ENCODE results near the gene RCL1. TPM values are rescaled to one million over a fixed set of nuclear protein-coding genes. Genes with fewer than 3 reads are reported as not detected.
A peak's percentile ranks its signal among the peaks of the same experiment; 100 is the strongest.
"Not testable (repeated sequence)": the region's sequence is repeated elsewhere in the genome, so short reads cannot be mapped to it uniquely, and the experiment has no call there.

RCL1 gene
- polyA plus RNA-seq, 6 donors from 2014 or later = 27.1 to 34.3 (median 29.8) TPM

DNA sequence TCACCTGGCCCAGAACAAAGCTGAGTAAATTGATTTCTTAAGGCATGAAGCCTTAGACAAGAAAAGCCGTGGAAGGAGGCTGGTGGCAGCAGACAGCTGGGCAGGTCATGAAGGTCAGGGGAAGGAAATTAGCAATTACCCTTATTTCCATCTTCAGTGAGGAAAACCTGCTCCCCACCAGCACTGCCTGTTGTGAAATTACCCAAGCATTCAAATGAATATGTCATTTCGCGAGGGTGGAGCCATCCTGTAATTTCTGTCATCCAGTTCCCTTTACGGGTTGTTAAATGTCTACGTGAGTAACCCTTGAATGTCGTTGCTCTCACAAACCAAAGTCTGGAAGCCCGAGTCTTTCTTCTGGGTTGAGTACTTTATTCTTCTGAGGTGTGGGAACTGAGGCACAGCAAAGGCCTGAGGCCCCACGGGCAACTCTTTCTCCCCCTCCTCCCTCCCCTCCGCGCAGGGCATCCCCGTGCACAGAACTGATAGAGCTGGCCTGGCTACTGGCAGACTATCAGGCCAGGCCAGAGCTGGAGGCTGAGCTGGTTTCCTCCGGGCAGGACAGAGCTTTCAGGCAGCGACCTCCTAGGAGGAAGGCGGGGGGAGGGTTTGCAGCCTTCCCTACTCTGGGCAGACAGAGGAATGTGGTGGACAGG, 29.7 kb upstream of the RCL1 start:
- H3K9me3 Mint-ChIP-seq = no peaks in the 10 kb centered on the region
- no peaks in the 10 kb centered on the region for H3K36me3 Mint-ChIP-seq
- peaks cover 19 to 27% (median 25%) of the 10 kb centered on the region in 3 donors for H3K4me1 Mint-ChIP-seq
- H3K27ac Mint-ChIP-seq = peak overlapping the region in 5 of 6 donors; percentile 0 to 84 (median 16)
- peak overlapping the region; percentile 76 to 88 (median 82) for H3K4me3 Mint-ChIP-seq
- DNase-seq = no peak
- peaks cover 0 to 4% (median 0%) of the 10 kb centered on the region in 3 donors for H3K27me3 Mint-ChIP-seq
- ATAC-seq (ENCODE audit: low read depth in 2 of 2) = peak; percentile 48 to 52

DNA sequence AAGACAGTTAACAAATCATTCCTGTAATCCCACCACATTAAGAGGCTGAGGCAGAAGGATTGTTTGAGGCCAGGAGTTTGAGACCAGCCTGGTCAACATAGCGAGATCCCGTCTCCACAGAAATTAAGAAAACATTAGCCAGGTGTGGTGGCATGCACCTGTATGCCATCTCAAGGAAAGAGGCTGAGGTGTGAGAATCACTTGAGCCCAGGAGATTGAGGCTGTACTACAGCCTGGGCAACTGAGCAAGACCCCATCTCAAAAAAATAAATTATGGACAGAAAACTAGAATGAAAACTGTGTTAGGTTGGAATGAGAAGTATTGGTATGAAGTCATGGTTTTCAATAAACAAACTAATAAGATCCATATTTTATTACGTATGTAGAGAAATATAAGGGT, 28.7 kb upstream of the RCL1 start:
- Mint-ChIP-seq H3K4me1 (peaks cover 19 to 27% (median 25%) of the 10 kb centered on the region in 3 donors), H3K27ac (no peak overlapping the region), H3K27me3 (peaks cover 0 to 4% (median 0%) of the 10 kb centered on the region in 3 donors), H3K36me3 (no peaks in the 10 kb centered on the region), H3K4me3 (peak overlapping the region in 1 of 8 donors; percentile 29), H3K9me3 (no peaks in the 10 kb centered on the region)
- DNase-seq (no peak), ATAC-seq (ENCODE audit: low read depth in 2 of 2) (no peak)

- Mint-ChIP-seq H3K4me1 (peaks cover under 1 to 2% (median 1%) of the 10 kb centered on the region in 3 donors), H3K27me3 (peaks cover 0 to 7% (median 3%) of the 10 kb centered on the region in 3 donors), H3K36me3 (no peaks in the 10 kb centered on the region), H3K4me3 (no peak overlapping the region), H3K9me3 (peaks cover 0 to 3% (median 0%) of the 10 kb centered on the region in 7 donors), H3K27ac (no peak overlapping the region)
- DNase-seq (no peak), ATAC-seq (ENCODE audit: low read depth in 2 of 2) (no peak)
Observed at GRCh38 chr9:4768681-4769080, 24.1 kb upstream of the RCL1 start.

DNA sequence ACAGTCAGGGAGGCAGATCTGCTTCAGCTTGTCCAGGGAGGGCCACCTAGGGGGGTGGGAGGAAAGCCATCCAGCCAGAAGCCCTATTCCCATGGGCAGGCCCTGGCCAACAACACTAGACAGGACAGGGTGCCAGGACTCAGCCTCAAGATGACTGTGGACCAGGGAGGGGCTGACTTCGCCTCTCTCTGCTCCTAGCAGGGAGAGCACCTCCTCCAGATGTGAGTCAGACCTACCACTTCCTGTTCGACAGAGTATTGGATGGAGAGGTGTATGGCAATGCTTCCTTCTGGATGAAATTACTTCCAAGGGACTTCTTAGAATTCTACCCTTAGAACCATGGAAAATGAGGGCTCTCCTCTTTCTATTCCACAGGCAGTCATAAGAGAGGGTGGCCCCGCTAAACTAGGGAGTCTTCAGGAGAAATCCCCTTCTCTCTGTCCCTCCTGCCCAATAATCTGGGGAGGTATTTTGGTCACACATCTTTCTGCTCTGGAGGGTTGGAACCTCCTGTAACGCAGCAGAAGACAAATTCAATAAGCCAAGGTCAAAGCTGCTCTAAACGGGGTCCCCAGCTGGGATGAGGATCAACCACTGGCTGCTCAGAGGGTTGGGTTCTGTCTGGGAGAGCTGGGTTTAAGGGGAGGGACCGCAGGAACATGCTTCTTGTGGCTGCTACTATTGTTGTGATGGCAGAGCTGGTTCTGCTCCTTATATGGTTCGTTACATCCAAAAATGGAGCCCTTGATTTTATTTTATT, 23.2 kb upstream of the RCL1 start:
- ATAC-seq (ENCODE audit: low read depth in 2 of 2) (no peak), DNase-seq (no peak)
- H3K27me3 Mint-ChIP-seq = peaks cover 0 to 9% (median 7%) of the 10 kb centered on the region in 3 donors
- H3K36me3 Mint-ChIP-seq = no peaks in the 10 kb centered on the region
- peaks cover 0 to 3% (median 0%) of the 10 kb centered on the region in 7 donors for H3K9me3 Mint-ChIP-seq
- H3K27ac Mint-ChIP-seq = no peak overlapping the region
- no peaks in the 10 kb centered on the region for H3K4me1 Mint-ChIP-seq
- H3K4me3 Mint-ChIP-seq = no peak overlapping the region

- no peak for ATAC-seq (ENCODE audit: low read depth in 2 of 2)
- no peak overlapping the region for H3K27ac Mint-ChIP-seq
- H3K4me1 Mint-ChIP-seq = no peaks in the 10 kb centered on the region
Observed at GRCh38 chr9:4771788-4772187, 21.0 kb upstream of the RCL1 start.

DNA sequence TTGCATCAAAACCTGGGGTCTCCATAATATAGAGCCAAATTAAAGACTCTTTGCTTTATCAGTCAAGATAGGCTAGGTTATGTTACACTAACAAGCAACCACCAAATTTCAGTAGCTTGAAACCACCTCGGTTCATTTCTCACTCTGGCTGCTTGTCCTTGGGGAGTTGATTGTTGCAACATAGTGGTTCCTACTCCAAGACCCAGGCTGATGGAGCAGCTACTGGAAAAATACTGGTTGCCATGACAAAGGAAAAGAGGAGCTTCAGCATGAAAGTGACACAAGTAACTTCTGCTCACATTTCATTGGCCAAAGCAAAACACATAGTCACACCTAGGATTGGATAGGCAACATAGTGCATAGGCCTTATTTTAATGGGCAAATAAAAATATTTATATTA, 18.5 kb upstream of the RCL1 start:
- Mint-ChIP-seq H3K4me3 (no peak overlapping the region), H3K27ac (no peak overlapping the region), H3K4me1 (no peaks in the 10 kb centered on the region), H3K9me3 (peaks cover 0 to 3% (median 0%) of the 10 kb centered on the region in 7 donors), H3K27me3 (peaks cover 0 to 9% (median 7%) of the 10 kb centered on the region in 3 donors), H3K36me3 (no peaks in the 10 kb centered on the region)
- DNase-seq (no peak), ATAC-seq (ENCODE audit: low read depth in 2 of 2) (no peak)

More at GRCh38 chr9:4771788-4772187, 21.0 kb upstream of the RCL1 start:
- peaks cover 0 to 9% (median 7%) of the 10 kb centered on the region in 3 donors for H3K27me3 Mint-ChIP-seq
- DNase-seq = no peak
- no peaks in the 10 kb centered on the region for H3K36me3 Mint-ChIP-seq
- H3K4me3 Mint-ChIP-seq = no peak overlapping the region
- H3K9me3 Mint-ChIP-seq = peaks cover 0 to 3% (median 0%) of the 10 kb centered on the region in 7 donors

GRCh38 chr9:4774958-4775357, 17.8 kb upstream of the RCL1 start:
- H3K27me3 Mint-ChIP-seq; ATAC-seq (ENCODE audit: low read depth in 2 of 2); H3K4me3 Mint-ChIP-seq; H3K36me3 Mint-ChIP-seq; DNase-seq; H3K4me1 Mint-ChIP-seq; H3K9me3 Mint-ChIP-seq; H3K27ac Mint-ChIP-seq: not testable (repeated sequence)

DNA sequence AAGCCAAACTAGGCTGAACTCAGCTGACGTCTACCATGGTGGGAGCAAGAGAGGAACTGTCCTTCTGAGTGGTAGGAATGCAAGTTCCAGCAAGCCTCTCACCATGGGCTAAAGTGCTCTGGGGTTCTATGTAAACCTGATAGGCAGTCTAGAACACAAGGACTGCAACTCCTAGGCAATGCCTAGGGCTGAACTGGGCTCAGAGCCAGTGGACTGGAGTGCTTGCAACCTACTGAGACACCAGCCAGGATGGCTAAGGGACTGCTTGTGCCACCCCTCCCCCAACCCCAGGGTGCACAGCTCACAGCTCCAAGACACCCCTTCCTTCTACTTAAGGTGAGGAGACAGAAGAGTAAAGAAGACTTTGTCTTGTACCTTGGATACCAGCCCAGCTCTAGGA, 12.1 kb upstream of the RCL1 start:
- Mint-ChIP-seq H3K4me1 (no peaks in the 10 kb centered on the region), H3K9me3 (no peaks in the 10 kb centered on the region), H3K36me3 (peaks cover 0 to 3% of the 10 kb centered on the region in 2 donors), H3K27ac (no peak overlapping the region), H3K4me3 (no peak overlapping the region), H3K27me3 (peaks cover 14 to 43% (median 29%) of the 10 kb centered on the region in 3 donors)
- ATAC-seq (ENCODE audit: low read depth in 2 of 2) (no peak), DNase-seq (no peak)

GRCh38 chr9:4781408-4781807, 11.3 kb upstream of the RCL1 start:
- DNase-seq = no peak
- H3K36me3 Mint-ChIP-seq = peaks cover 0 to 3% of the 10 kb centered on the region in 2 donors
- no peaks in the 10 kb centered on the region for H3K9me3 Mint-ChIP-seq
- H3K27ac Mint-ChIP-seq = no peak overlapping the region
- no peak overlapping the region for H3K4me3 Mint-ChIP-seq
- ATAC-seq (ENCODE audit: low read depth in 2 of 2) = no peak
- H3K4me1 Mint-ChIP-seq = no peaks in the 10 kb centered on the region
- peaks cover 14 to 43% (median 29%) of the 10 kb centered on the region in 3 donors for H3K27me3 Mint-ChIP-seq

- not testable (repeated sequence) for H3K9me3 Mint-ChIP-seq
Observed at GRCh38 chr9:4783191-4783590, 9.6 kb upstream of the RCL1 start.

DNA sequence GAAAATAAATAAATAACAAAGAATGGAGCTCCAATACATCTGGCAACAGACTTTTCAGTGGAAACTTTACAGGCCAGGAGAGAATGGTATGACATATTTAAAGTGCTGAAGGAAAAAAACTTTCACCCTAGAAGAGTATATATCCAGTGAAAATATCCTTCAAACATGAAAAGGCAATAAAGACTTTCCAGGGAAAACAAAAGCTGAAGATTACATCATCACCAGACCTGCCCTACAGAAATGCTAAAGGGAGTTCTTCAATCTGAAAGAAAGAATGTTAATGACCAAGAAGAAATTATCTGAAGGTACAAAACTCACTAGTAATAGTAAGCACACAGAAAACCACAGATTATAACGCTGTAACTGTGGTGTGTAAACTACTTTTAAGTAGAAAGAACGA, 8.3 kb upstream of the RCL1 start:
- Mint-ChIP-seq H3K4me1 (no peaks in the 10 kb centered on the region), H3K9me3 (no peaks in the 10 kb centered on the region), H3K27me3 (peaks cover 14 to 56% (median 50%) of the 10 kb centered on the region in 3 donors), H3K36me3 (peaks cover 0 to 2% of the 10 kb centered on the region in 2 donors), H3K27ac (no peak overlapping the region), H3K4me3 (no peak overlapping the region)
- no peak for DNase-seq
- no peak for ATAC-seq (ENCODE audit: low read depth in 2 of 2)

More at GRCh38 chr9:4783191-4783590, 9.6 kb upstream of the RCL1 start:
- not testable (repeated sequence) for H3K4me1 Mint-ChIP-seq; DNase-seq; ATAC-seq (ENCODE audit: low read depth in 2 of 2); H3K27ac Mint-ChIP-seq; H3K36me3 Mint-ChIP-seq; H3K4me3 Mint-ChIP-seq
- peaks cover 14 to 56% (median 44%) of the 10 kb centered on the region in 3 donors for H3K27me3 Mint-ChIP-seq

- ATAC-seq (ENCODE audit: low read depth in 2 of 2) (no peak), DNase-seq (no peak)
- no peaks in the 10 kb centered on the region for H3K36me3 Mint-ChIP-seq
- no peaks in the 10 kb centered on the region for H3K9me3 Mint-ChIP-seq
- no peak overlapping the region for H3K4me3 Mint-ChIP-seq
- peaks cover 14 to 46% (median 44%) of the 10 kb centered on the region in 3 donors for H3K27me3 Mint-ChIP-seq
- peaks cover under 1 to 3% (median under 1%) of the 10 kb centered on the region in 3 donors for H3K4me1 Mint-ChIP-seq
- H3K27ac Mint-ChIP-seq = no peak overlapping the region
Observed at GRCh38 chr9:4786599-4786998, 6.1 kb upstream of the RCL1 start.

GRCh38 chr9:4787876-4788275, 4.9 kb upstream of the RCL1 start:
- Mint-ChIP-seq H3K27me3 (peaks cover 11 to 40% (median 36%) of the 10 kb centered on the region in 3 donors), H3K9me3 (no peaks in the 10 kb centered on the region), H3K4me3 (no peak overlapping the region), H3K36me3 (no peaks in the 10 kb centered on the region), H3K4me1 (peaks cover 7 to 9% (median 8%) of the 10 kb centered on the region in 3 donors), H3K27ac (peak overlapping the region in 1 of 6 donors; percentile 59)
- ATAC-seq (ENCODE audit: low read depth in 2 of 2) (no peak), DNase-seq (no peak)

- no peak for DNase-seq
- H3K27me3 Mint-ChIP-seq = peaks cover 6 to 40% (median 28%) of the 10 kb centered on the region in 3 donors
- H3K36me3 Mint-ChIP-seq = no peaks in the 10 kb centered on the region
- H3K27ac Mint-ChIP-seq = no peak overlapping the region
- no peaks in the 10 kb centered on the region for H3K9me3 Mint-ChIP-seq
- no peak for ATAC-seq (ENCODE audit: low read depth in 2 of 2)
- peaks cover 8 to 11% (median 9%) of the 10 kb centered on the region in 3 donors for H3K4me1 Mint-ChIP-seq
- H3K4me3 Mint-ChIP-seq = no peak overlapping the region
Observed at GRCh38 chr9:4788703-4789102, 4.0 kb upstream of the RCL1 start.

All from naive B cell (primary cell).